Renal cortical epithelial cell (primary cell): ENCODE data around the gene NCOA4. TPM values are rescaled to one million over a fixed set of nuclear protein-coding genes. Genes with fewer than 3 reads are reported as not detected.
"Not testable (repeated sequence)": the region's sequence is repeated elsewhere in the genome, so short reads cannot be mapped to it uniquely, and the experiment has no call there.

Source experiments
- DNase-seq: peaks from one replicate; pipeline ENCODE4 v3.0.0-alpha.2; 2011; ENCODE audit warnings: low read depth
- total RNA-seq: library from RNA; depleted of rRNA; stranded (reverse); fragments of >200 nt; gene quantifications from 2 replicates; pipeline ENCODE4 v1.2.3, GENCODE V29; 2014

NCOA4 gene
- total RNA-seq, 1 donor from 2014 or later, result 272 TPM

- no peak for DNase-seq
Measured at GRCh38 chr10:46052057-46052790, 21.8 kb upstream of the NCOA4 start.

GRCh38 chr10:46050941-46051623 lies 20.7 kb upstream of the NCOA4 start:
- no peak for DNase-seq

DNA sequence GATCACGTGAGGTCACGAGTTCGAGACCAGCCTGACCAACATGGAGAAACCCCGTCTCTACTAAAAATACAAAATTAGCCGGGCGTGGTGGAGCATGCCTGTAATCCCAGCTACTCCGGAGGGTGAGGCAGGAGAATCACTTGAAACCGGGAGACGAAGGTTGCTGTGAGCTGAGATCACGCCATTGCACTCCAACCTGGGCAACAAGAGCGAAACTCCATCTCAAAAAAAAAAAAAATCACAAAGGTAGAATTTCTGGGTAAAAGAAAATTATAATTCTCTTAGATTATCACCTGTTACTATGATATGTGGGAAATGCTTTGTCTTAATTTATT lies 19.0 kb upstream of the NCOA4 start:
- not testable (repeated sequence) for DNase-seq

DNA sequence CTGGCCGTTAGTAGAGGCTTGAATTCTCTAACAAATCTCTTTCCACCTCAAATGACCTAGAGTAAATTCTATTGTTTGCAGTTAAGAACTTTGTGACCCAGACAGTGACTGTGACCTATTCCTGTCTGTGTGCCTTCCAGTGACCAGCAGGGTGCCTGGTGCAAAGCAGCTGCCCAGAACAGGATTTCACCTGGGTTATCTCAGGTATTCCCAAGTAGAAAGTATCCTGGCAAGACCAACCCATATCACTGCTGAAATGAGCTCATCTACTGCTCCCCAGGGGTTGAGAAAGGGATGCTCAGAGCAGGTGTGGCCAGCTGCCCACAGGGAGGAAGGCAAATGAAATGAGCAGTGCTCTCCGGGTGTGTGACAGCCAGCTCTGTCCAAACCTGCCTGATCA lies 17.7 kb upstream of the NCOA4 start:
- no peak for DNase-seq

DNA sequence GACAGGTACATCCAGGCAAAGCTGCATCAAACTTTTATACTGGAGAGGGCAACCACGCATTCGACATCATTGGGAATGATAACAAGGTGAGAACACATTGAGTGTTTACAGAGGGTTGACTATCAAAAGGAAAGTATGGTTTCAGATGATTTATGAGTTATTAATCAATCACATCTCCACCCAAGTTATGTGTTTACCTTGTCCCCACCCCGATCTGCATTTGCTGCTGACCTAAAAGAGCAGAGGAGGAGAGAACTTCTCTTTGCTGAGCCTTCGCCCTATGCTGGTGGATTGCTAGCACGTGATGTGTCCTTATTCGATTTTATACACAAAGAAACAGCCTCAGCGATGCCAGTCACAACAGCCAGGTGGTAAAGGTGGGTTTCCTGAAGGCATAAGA lies 15.8 kb upstream of the NCOA4 start, which contains the start of gene MSMB:
Gene MSMB, minus strand, starts transcription at position 9 of the 400 bp plus-strand sequence. CDS start 32 bp downstream, outside the sequence.
- no peak for DNase-seq

DNA sequence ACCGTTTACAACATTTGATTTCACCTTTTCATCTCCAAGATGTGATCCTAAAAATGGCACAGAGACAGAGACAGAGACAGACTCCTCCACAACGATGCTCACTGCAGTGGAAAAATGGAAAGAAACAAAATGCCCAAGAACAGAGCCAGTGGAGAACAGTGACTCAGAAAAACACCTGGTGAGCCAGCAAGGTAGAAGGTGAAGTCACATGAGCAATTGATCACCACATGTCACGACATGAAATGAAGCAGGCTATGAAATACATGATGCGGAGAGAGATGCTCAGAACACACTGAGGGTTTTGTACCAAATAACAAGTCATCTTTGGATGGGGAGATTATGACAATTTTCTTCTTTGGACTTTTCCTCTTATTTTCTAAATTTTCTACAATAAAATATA lies 12.1 kb upstream of the NCOA4 start:
- DNase-seq, result no peak

- no peak for DNase-seq
Measured at GRCh38 chr10:46040004-46040403, 9.6 kb upstream of the NCOA4 start.

- DNase-seq, result no peak
Measured at GRCh38 chr10:46037107-46037825, 6.8 kb upstream of the NCOA4 start.

DNA sequence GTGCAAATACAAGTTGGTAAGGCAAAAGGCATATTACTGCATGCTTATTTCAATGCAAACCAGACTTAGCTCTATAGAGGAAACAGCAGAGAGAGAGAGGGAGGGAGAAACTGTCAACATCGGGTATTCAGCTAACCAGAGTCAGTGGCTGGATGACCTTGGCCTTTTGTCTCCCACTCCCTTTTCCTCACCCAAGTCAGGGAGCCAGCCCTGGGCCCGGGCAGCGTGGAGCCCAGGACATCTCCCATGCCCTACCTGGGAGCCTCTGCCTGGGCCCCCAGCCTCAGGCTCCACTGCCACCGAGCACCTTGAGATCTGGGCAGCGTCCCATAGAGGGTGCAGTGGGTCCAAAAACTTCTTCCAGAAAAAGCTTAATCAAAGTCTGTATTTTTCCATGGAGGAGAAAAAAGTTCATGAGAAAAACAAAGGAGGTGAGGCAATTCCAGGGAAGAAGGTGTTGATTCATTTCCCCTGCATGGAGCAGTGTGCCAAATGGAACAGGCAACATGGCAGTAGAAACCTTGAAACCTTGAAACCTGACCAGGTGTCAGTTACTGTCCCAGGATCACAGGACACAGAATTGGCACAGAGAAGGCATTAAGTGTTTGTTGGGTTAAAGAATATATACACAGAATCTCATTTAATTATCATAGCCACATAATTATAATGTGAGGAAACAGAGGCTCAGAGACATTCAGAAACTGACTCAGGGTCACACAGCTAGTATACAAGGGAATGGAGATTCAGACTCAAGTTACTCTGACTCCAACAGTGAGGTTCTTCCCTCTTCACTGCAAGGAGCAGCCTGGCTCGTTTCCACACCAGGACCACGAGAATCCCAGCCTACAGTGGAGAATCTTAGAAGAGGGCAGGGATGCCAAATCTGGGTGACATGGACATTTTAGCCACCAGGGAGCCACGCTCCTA lies 5.8 kb upstream of the NCOA4 start:
- peak; percentile 28 for DNase-seq

GRCh38 chr10:46033602-46034011 lies 3.2 kb upstream of the NCOA4 start:
- peak; percentile 91 for DNase-seq

DNA sequence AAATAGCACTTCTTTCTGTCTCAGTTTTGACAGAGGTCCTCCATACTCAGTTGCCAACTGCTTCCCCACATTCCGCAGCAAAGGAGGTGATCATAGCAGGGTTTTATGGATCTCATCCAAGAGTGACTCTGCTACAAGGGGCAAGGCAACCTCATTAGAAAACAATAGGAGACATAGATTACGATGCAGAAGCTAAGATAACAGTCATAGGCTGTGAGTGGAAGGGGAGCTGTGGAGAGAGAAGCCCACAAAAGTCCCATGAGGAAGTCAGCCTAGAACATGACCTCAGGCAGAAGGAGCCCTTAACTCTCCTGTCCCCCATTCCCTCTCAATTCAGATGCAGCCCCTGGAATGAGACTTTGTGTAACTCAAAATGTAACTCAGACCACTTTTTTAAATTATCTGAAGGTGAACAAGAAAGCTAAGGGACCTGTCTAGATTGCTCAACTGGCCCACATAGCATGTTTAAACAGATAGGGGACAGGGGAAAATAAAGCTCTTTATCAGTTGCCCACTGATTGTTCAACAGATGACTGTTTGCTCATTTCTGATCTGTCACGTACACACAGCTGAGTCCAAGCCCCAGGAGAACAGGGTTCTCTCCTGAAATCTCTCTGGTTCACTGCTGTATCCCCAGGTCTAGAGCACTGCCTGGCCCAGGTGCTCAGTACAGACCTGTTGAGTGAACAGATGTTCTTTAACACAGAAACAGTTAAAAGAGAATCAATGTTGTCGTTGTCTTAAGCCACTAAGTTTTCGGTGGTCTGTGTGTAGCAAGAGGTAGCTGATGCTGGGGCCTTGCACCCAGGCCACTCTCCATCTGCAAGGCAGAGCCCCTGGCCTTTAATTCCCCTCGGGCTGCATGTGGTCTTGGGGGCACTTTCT lies 1.5 kb upstream of the NCOA4 start:
- no peak for DNase-seq

DNA sequence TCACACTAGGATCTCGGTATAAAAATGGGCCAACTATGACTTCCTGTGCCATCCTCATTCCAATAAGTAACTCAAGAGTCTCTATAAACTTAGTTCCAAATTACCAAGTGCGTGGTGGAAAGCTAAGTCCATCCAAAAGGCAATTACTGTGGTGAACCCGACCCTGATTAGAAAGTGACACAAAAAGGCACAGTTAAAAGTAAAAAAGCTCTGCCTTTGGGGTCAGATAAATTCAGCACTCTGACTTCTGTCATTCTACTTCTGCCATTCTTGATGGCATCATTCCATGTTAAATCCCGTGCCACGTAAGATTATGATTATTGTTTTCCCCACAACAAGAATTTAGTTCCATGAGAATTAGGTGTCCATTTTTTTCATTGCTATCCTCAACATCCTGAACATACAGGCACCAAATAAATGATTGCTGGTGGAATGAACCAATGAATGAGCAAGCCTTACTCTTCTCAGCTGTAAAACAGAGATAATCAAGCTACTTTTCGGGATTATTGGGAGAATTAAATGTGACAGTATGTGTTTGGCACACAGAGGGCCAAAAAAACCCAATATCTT lies 877 bp downstream of the NCOA4 start:
- no peak for DNase-seq

DNA sequence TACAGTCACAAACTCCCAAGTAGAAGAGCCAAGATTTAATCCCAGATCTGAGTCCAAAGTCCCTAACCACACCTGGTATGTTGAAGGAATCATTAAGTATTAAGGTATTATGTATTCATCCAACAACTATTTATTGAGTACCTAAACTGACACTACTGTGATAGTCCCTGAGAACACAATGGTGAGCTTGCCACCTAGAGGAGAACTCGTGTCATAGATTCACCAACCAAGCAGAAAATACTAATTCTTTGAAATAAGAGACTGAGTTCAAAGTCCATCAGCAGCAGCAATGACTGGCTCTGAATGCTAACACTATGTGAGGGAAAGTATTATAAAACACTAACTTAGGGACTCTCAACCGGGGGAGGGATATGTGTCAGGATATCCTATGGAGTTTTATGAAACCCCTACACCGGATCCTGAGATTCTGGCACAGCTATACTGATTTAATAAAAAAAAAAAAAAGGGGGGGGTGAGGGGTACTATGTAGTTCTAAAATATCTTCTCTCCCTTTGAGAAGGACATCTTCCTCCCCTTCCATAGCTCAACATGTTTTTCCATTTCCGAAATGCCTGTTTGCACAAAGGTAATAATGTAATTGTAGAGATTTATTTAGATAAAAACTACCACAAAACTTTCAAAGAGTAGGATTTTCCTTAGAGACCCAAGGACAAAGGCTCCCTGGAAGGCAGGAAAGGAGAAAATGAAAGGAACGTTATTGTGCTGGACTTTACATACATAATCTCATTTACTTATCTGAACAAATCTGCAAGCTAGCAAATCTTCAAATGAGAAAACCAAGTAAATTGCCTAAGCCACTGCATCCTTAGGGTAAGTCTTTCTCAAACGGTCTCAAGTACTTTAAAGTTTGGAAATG lies 1.6 kb downstream of the NCOA4 start:
- DNase-seq, result peak; percentile 90

GRCh38 chr10:46026106-46026505 lies 4.3 kb downstream of the NCOA4 start:
- DNase-seq, result no peak

DNA sequence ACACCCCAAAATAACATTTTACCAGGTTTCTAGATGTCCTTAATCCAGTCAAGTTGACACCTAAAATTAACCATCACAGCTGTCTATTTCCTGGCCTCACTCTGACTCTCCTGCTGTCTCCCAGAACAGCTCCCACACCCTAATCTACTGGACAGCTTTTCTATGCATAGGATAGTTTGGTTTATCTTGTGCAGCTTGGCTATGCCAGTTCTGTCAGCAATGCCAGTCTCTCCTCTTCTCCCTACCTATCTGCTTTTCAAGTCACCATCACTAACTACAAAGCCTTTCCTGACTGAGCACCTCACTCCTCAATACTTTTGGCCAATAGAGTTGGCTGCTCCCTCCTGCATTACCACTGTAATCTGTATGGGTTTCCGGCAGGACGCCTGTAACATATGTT lies 5.0 kb downstream of the NCOA4 start:
- DNase-seq, result no peak

- DNase-seq, result no peak
Measured at GRCh38 chr10:46024948-46025347, 5.5 kb downstream of the NCOA4 start.

DNA sequence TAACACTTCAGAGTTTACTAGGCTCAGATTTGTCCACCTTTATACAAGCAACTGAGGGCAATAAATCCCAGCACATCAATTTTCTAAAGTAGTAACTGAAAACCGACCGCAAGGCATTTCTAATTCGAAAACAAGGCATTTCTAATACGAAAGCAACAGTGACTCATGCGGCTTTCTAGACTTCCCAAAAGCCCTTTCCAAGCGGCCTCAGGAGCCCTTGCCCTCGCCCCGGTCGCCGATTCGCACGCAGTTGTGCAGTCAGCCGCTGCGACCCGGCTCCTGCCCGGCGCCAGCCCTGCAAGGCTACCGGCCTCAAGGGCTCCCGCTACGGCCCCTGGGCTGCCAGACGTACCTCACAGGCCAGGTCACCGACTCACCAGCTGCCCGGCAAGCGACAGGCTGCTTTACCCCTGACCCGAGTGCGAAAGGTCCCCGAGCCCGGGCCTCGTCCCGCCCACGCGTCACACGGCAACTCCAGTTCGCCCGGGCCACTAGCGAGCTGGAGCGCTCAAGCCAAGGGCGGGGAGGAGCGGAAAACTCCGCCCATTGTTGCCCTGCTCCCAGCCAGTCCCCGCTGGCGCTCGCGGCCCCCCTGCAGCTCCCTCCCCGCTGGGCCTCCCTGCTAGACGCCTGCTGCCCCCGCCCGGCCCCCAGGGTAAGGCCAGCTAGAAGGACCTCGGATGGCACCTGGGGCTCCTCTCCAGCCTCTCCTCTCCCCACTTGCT lies 7.3 kb downstream of the NCOA4 start:
- peak; percentile 97 for DNase-seq

- no peak for DNase-seq
Measured at GRCh38 chr10:46020344-46020657, 10.1 kb downstream of the NCOA4 start.
